GM12878 (cell line): Measurements from ENCODE around the gene RGS16. TPM values are rescaled to one million over a fixed set of nuclear protein-coding genes. Genes with fewer than 3 reads are reported as not detected.

Source experiments
- ATAC-seq: fragments of 200-7000 bp; cut with Tn5 transposase; 3 replicates; pipeline ENCODE4 v1.9.1; 2020; ENCODE audit warnings: mild to moderate bottlenecking, moderate library complexity
- BruUV-seq: library from RNA; stranded (reverse); fragments of 400-500 nt; replicated peaks from 2 replicates; lab custom pipeline; 2021; lab: Mats Ljungman, UMichigan
- CTCF ChIA-PET: fragments of 300-600 bp; sonication (Branson Sonifier 250); formaldehyde crosslinking; extraction: SDS; loops from one replicate; lab custom pipeline; 2021; ENCODE audit warnings: inconsistent platforms; lab: Yijun Ruan, JAX
- POLR2A ChIA-PET: fragments of 350-600 bp; formaldehyde crosslinking; extraction: SDS; loops from one replicate; lab custom pipeline; 2021; ENCODE audit warnings: inconsistent platforms; lab: Charles Lee
- RAD21 ChIA-PET: fragments of 300-600 bp; sonication (Branson Sonifier 250); formaldehyde crosslinking; loops from one replicate; lab custom pipeline; 2023; ENCODE audit warnings: antibody characterized with exemption; ENCODE audit not compliant: unreplicated experiment; lab: Charles Lee
- SMC1A ChIA-PET: fragments of 300-600 bp; sonication (Branson Sonifier 250); formaldehyde crosslinking; loops from one replicate; lab custom pipeline; 2023; ENCODE audit not compliant: unreplicated experiment, uncharacterized antibody; lab: Charles Lee
- DNase-seq: peaks from one replicate; pipeline ENCODE4 v3.0.0-alpha.2; 2011; ENCODE audit warnings: low read depth, low spot score
- FAIRE-seq: peaks from 3 replicates; lab custom pipeline; 2011; peaks lifted over from hg19 to GRCh38; lab: Jason Lieb, UNC
- H2AFZ ChIP-seq: 2 replicates; pipeline ENCODE4 v1.6.0; 2011; ENCODE audit warnings: low read depth, low read length, control low read depth; ENCODE audit not compliant: control insufficient read depth
- H3K27ac ChIP-seq: 2 replicates; pipeline ENCODE4 v1.5.1; 2011; ENCODE audit warnings: control low read depth; ENCODE audit not compliant: control insufficient read depth, insufficient read depth
- H3K27me3 ChIP-seq, 2 experiments: replicated peaks in 1 of 2; 2 replicates each; pipeline versions ENCODE4 v1.6.0 to v1.6.1; 2011; ENCODE audit warnings: low read length in 1 of 2; ENCODE audit not compliant: control insufficient read depth in 2 of 2, insufficient read depth in 2 of 2
- H3K36me3 ChIP-seq, 2 experiments: 2 replicates each; pipeline ENCODE4 v1.5.1; 2011; ENCODE audit warnings: low read length in 1 of 2; ENCODE audit not compliant: control insufficient read depth in 2 of 2, insufficient read depth in 2 of 2
- H3K4me1 ChIP-seq: 2 replicates; pipeline ENCODE4 v1.6.1; 2011; ENCODE audit warnings: mild to moderate bottlenecking, low read length, moderate library complexity, mixed read lengths; ENCODE audit not compliant: control insufficient read depth, insufficient read depth
- H3K4me2 ChIP-seq: 2 replicates; pipeline ENCODE4 v1.6.0; 2011; ENCODE audit warnings: control low read depth; ENCODE audit not compliant: control insufficient read depth, insufficient read depth
- H3K4me3 ChIP-seq: fragments of 200-600 bp; sonication (generic); 2 replicates; pipeline ENCODE4 v1.5.1; 2016
- H3K79me2 ChIP-seq: 2 replicates; pipeline ENCODE4 v1.6.0; 2011; ENCODE audit warnings: low read length; ENCODE audit not compliant: control insufficient read depth, insufficient read depth
- H3K9ac ChIP-seq: 2 replicates; pipeline ENCODE4 v1.8.0; 2011; ENCODE audit warnings: low read length, control low read depth, mixed read lengths; ENCODE audit not compliant: control insufficient read depth, insufficient read depth
- H3K9me3 ChIP-seq: replicated peaks from 3 replicates; pipeline ENCODE4 v1.5.1; 2011; ENCODE audit warnings: mild to moderate bottlenecking, low read length; ENCODE audit not compliant: control insufficient read depth, insufficient read depth
- H4K20me1 ChIP-seq: 2 replicates; pipeline ENCODE4 v1.6.0; 2011; ENCODE audit not compliant: control insufficient read depth, insufficient read depth
- FOS ChIP-seq: IDR thresholded peaks from 3 replicates; pipeline ENCODE4 v1.6.1; 2011; ENCODE audit warnings: borderline replicate concordance; ENCODE audit not compliant: insufficient read length; ENCODE audit errors: extremely low read depth
- LARP7 ChIP-seq: fragments of 450-650 bp; IDR thresholded peaks from 2 replicates; pipeline ENCODE4 v1.6.1; 2017; ENCODE audit warnings: mild to moderate bottlenecking
- MYB ChIP-seq: fragments of 150-350 bp; IDR thresholded peaks from 2 replicates; pipeline ENCODE4 v1.6.1; 2014; ENCODE audit warnings: mild to moderate bottlenecking, low read depth, low read length, borderline replicate concordance
- STAT3 ChIP-seq: IDR thresholded peaks from 2 replicates; pipeline ENCODE4 v1.6.1; 2011; ENCODE audit warnings: low read depth, low read length, improper control_type of control experiment
- ZBED1 ChIP-seq: IDR thresholded peaks from 2 replicates; pipeline ENCODE4 v1.6.1; 2016; ENCODE audit warnings: borderline replicate concordance
- ZNF207 ChIP-seq: fragments of 450-650 bp; IDR thresholded peaks from 2 replicates; pipeline ENCODE4 v1.6.1; 2014; ENCODE audit warnings: antibody characterized with exemption, mild to moderate bottlenecking, borderline replicate concordance
- WGBS: methylation state at CpG from one replicate; pipeline ENCODE4 v1.1.6; 2016; ENCODE audit warnings: low lambda C conversion rate; ENCODE audit not compliant: insufficient replicate concordance, insufficient coverage; ENCODE audit errors: missing lambda C conversion rate; 5-methylcytosine and 5-hydroxymethylcytosine counted together
- in situ Hi-C: fragments of 300-500 bp; cut with MboI; formaldehyde crosslinking; loops from 9 replicates; pipeline ENCODE4 v1.14.3; 2018; ENCODE audit warnings: mixed read lengths
- intact Hi-C: fragments of 100-400 bp; cut with micrococcal nuclease; formaldehyde crosslinking; loops from one replicate; pipeline ENCODE4 v1.14.2; 2022; ENCODE audit not compliant: unreplicated experiment
- polyA plus RNA-seq, 11 experiments: library from polyadenylated mRNA; depleted of rRNA in 4 of 11; unstranded in 6 of 11; stranded (reverse) in 5 of 11; fragments of >200 nt; fragmentation: Nextera tagmentation in 4 of 11; fragmentation: Illumina TruSeq in 1 of 11; extraction: Ambion mirVana in 4 of 11; extraction: Trizol in 1 of 11; gene quantifications; 1 replicate in 1 of 11; 2 replicates in 10 of 11; pipeline versions ENCODE4 v1.2.1 to v1.2.3, GENCODE V29; 2011 to 2016; ENCODE audit warnings: inconsistent platforms in 2 of 11, missing spikeins in 2 of 11, low read depth in 1 of 11
- total RNA-seq, 4 experiments: library from RNA; depleted of rRNA in 3 of 4; stranded (reverse); fragments of >200 nt in 3 of 4; fragmentation: Illumina TruSeq in 1 of 4; extraction: Trizol in 1 of 4; gene quantifications; 2 replicates each; pipeline versions ENCODE4 v1.2.1 to v1.2.3, GENCODE V29; 2013 to 2021

RGS16 gene
- total and polyA plus RNA-seq, 10 of the 15 experiments (the other 5 are each of a cell fraction or from before 2014, with no cell fraction given) = 16.4 to 58.2 (median 44.6) TPM

- ChIA-PET SMC1A (interaction anchor here (1.7 kb wide), 1 partner anchor 10 kb away, joined by 4 read pairs; no protein-coding TSS in a partner anchor), POLR2A (no interaction called here), CTCF (no interaction called here)
- Histone ChIP-seq H3K79me2 (no peaks in the 10 kb centered on the region), H2AFZ (no peak overlapping the region), H3K9me3 (no peaks in the 10 kb centered on the region; the same call in 2 of the 3 replicates), H3K27me3 (no peaks in the 10 kb centered on the region), H3K36me3 (no peaks in the 10 kb centered on the region)
- no TSS peak for BruUV-seq
- intact Hi-C loops = no loop called here
- FAIRE-seq = no peak
- in situ Hi-C loops = no loop called here
- no peak for TF ChIP-seq ZBED1
- no peak for TF ChIP-seq ZNF207
- TF ChIP-seq MYB = no peak
- TF ChIP-seq, all 136 proteins: peak for 0
- RAD21 ChIA-PET = no interaction called here
- H3K9ac ChIP-seq = no peak overlapping the region
- H3K4me3 ChIP-seq = no peak overlapping the region
- no peaks in the 10 kb centered on the region for H3K4me1 ChIP-seq
- ATAC-seq = no peak
- H3K4me2 ChIP-seq = no peak overlapping the region
- no peaks in the 10 kb centered on the region for H4K20me1 ChIP-seq
- H3K27ac ChIP-seq = no peak overlapping the region
- no peak for DNase-seq
- WGBS = 0% methylated on average over 2 of the region's 2 CpGs
Measured at GRCh38 chr1:182552527-182552926, 51.7 kb downstream of the RGS16 start.

GRCh38 chr1:182549811-182550210 is 54.4 kb downstream of the RGS16 start:
- in situ Hi-C loops (no loop called here), intact Hi-C loops (no loop called here)
- CTCF ChIA-PET = no interaction called here
- ATAC-seq = no peak
- Histone ChIP-seq H3K27ac (no peak overlapping the region), H3K9ac (no peak overlapping the region), H3K79me2 (no peaks in the 10 kb centered on the region), H3K36me3 (no peaks in the 10 kb centered on the region), H3K4me3 (no peak overlapping the region), H3K4me1 (no peaks in the 10 kb centered on the region), H3K4me2 (no peak overlapping the region), H3K27me3 (no peaks in the 10 kb centered on the region), H3K9me3 (no peaks in the 10 kb centered on the region; the same call in 2 of the 3 replicates), H4K20me1 (no peaks in the 10 kb centered on the region), H2AFZ (no peak overlapping the region)
- no TSS peak for BruUV-seq
- WGBS = 0% methylated on average over 1 of the region's 1 CpG
- SMC1A ChIA-PET = no interaction called here
- POLR2A ChIA-PET = no interaction called here
- FAIRE-seq = no peak
- RAD21 ChIA-PET = no interaction called here
- TF ChIP-seq LARP7 (no peak), FOS (no peak), STAT3 (no peak)
- no peak for DNase-seq
